OCI-LY1 (cell line): ENCODE results near the gene EXD3.

ENCODE experiments used
- H2AFZ ChIP-seq: fragments of 200-600 bp; sonication (generic), shearing (Covaris generic); 2 replicates; pipeline ENCODE4 v1.6.0; 2014; ENCODE audit warnings: antibody characterized with exemption, mild to moderate bottlenecking, low read length
- H3F3A ChIP-seq: fragments of 200-600 bp; sonication (generic), shearing (Covaris generic); 2 replicates; pipeline ENCODE4 v1.6.0; 2014; ENCODE audit warnings: mild to moderate bottlenecking, antibody characterized with exemption, low read length, moderate library complexity; ENCODE audit not compliant: insufficient read depth
- H3K27ac ChIP-seq: fragments of 200-600 bp; sonication (generic); 2 replicates; pipeline ENCODE4 v1.5.1; 2014; ENCODE audit warnings: low read length, mixed run types, mild to moderate bottlenecking, low read depth; ENCODE audit not compliant: poor library complexity, severe bottlenecking
- H3K27me3 ChIP-seq: fragments of 200-600 bp; sonication (generic); 2 replicates; pipeline ENCODE4 v1.6.0; 2014; ENCODE audit warnings: antibody characterized with exemption, mild to moderate bottlenecking, low read length, moderate library complexity; ENCODE audit not compliant: insufficient read depth
- H3K36me3 ChIP-seq: fragments of 200-600 bp; sonication (generic); 2 replicates; pipeline ENCODE4 v1.6.1; 2014; ENCODE audit warnings: mild to moderate bottlenecking, antibody characterized with exemption, low read length, moderate library complexity, mixed read lengths; ENCODE audit not compliant: insufficient read depth
- H3K4me1 ChIP-seq: fragments of 200-600 bp; sonication (generic); 2 replicates; pipeline ENCODE4 v1.5.1; 2014; ENCODE audit warnings: mild to moderate bottlenecking, low read length, moderate library complexity; ENCODE audit not compliant: insufficient read depth, severe bottlenecking
- H3K4me2 ChIP-seq: fragments of 200-600 bp; sonication (generic), shearing (Covaris generic); 2 replicates; pipeline ENCODE4 v1.6.1; 2014; ENCODE audit warnings: low read length
- H3K4me3 ChIP-seq: fragments of 200-600 bp; sonication (generic); 2 replicates; pipeline ENCODE4 v1.5.1; 2014; ENCODE audit warnings: low read length, low read depth, mild to moderate bottlenecking, mixed read lengths; ENCODE audit not compliant: poor library complexity, severe bottlenecking
- H3K79me2 ChIP-seq: fragments of 200-600 bp; shearing (Covaris generic); 2 replicates; pipeline ENCODE4 v1.6.1; 2016; ENCODE audit warnings: mixed run types, low read length, mixed read lengths; ENCODE audit not compliant: insufficient read depth
- H3K9ac ChIP-seq: fragments of 200-600 bp; sonication (generic), shearing (Covaris generic); 2 replicates; pipeline ENCODE4 v1.6.1; 2014; ENCODE audit warnings: mild to moderate bottlenecking, low read length, mixed read lengths
- H3K9me2 ChIP-seq: fragments of 200-600 bp; sonication (generic), shearing (Covaris generic); 2 replicates; pipeline ENCODE4 v1.6.1; 2014; ENCODE audit warnings: low read depth, mild to moderate bottlenecking, low read length, mixed read lengths
- H3K9me3 ChIP-seq: fragments of 200-600 bp; shearing (Covaris generic); 2 replicates; pipeline ENCODE4 v1.6.1; 2014; ENCODE audit warnings: low read length, mixed read lengths
- H4K20me1 ChIP-seq: fragments of 200-600 bp; sonication (generic), shearing (Covaris generic); 2 replicates; pipeline ENCODE4 v1.6.0; 2016; ENCODE audit warnings: mild to moderate bottlenecking, low read length; ENCODE audit not compliant: insufficient read depth
- EZH2 ChIP-seq: fragments of 200-600 bp; sonication (generic), shearing (Covaris generic); IDR thresholded peaks from 2 replicates; pipeline ENCODE4 v1.8.0; 2017; ENCODE audit warnings: borderline replicate concordance, mixed run types, mild to moderate bottlenecking, antibody characterized with exemption, low read length, moderate library complexity, mixed read lengths
- TF ChIP-seq, protein P1 (sequence below): fragments of 200-600 bp; sonication (generic), shearing (Covaris generic); IDR thresholded peaks from 2 replicates; pipeline ENCODE4 v1.5.1; 2017; ENCODE audit warnings: mild to moderate bottlenecking, antibody characterized with exemption, low read length, moderate library complexity, mixed read lengths

The EXD3 gene

DNA sequence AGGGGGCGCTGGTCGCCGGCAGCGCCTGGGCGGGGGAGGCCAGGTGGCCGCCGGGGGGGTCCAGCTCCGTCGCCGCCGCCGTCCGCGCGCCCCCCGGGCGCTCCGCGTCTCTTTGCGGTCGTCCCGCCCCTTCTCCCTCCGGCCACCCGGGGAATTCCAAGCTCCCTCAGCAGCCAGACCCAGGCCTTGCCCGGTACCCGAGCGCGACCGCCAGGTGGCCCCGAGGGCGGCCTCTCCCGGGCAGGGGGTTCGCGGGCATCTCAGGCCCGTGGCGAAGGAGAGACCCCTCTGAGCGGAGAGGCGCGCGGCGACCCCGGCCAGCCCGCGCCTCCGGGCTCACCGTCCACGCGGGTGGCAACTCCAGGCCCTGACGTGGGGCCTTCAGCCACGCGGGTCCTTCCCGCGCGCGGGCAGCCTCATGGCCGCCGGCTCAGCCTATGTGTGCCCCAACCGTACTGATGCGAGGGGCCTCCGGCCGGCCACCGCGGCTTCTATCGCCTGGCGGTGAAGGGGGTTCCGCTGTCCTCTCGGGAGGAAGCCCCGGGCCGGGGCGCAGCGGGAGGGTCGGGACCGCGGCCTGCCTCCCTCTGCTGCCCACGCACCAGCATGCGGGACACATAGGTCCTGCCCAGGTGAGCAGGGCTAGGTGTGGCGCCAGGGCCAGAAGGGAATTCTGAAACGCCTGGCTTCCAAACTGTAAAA lies 120.4 kb downstream of the EXD3 start:
- no peak for TF ChIP-seq EZH2
- TF ChIP-seq, protein P1, sequence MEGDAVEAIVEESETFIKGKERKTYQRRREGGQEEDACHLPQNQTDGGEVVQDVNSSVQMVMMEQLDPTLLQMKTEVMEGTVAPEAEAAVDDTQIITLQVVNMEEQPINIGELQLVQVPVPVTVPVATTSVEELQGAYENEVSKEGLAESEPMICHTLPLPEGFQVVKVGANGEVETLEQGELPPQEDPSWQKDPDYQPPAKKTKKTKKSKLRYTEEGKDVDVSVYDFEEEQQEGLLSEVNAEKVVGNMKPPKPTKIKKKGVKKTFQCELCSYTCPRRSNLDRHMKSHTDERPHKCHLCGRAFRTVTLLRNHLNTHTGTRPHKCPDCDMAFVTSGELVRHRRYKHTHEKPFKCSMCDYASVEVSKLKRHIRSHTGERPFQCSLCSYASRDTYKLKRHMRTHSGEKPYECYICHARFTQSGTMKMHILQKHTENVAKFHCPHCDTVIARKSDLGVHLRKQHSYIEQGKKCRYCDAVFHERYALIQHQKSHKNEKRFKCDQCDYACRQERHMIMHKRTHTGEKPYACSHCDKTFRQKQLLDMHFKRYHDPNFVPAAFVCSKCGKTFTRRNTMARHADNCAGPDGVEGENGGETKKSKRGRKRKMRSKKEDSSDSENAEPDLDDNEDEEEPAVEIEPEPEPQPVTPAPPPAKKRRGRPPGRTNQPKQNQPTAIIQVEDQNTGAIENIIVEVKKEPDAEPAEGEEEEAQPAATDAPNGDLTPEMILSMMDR, result peak; percentile 43
- peak overlapping the region; percentile 45 for H3K4me2 ChIP-seq
- H3K9me2 ChIP-seq, result no peaks in the 10 kb centered on the region
- H3K4me1 ChIP-seq, result peaks cover 14% of the 10 kb centered on the region
- no peaks in the 10 kb centered on the region for H3K79me2 ChIP-seq
- H3K27ac ChIP-seq, result no peak overlapping the region
- no peaks in the 10 kb centered on the region for H4K20me1 ChIP-seq
- no peak overlapping the region for H2AFZ ChIP-seq
- peak overlapping the region; percentile 30 for H3K4me3 ChIP-seq
- H3K9ac ChIP-seq, result no peak overlapping the region
- peaks cover 21% of the 10 kb centered on the region; the same call in 1 of the 2 replicates for H3K27me3 ChIP-seq
- H3K36me3 ChIP-seq, result no peaks in the 10 kb centered on the region
- H3F3A ChIP-seq, result peaks cover 6% of the 10 kb centered on the region; the same call in 1 of the 2 replicates
- H3K9me3 ChIP-seq, result no peaks in the 10 kb centered on the region

DNA sequence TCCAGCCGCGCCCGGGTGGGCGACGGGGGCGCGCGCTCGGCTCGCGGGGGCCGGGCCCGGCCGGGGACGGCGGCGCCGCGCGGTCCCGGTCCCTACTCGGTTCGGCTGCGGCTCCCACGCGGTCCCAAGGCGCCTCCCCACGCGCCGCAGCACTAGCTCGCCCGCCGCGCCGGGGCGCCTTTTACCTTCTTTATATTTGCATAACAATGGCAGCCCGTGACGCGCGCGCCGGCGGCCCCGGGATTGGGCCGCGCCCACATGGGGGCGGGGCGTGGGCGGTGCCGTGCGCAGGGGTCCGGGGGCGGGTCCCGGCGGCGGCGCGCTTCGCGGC lies 120.9 kb downstream of the EXD3 start, which contains the start of gene NRARP:
Gene NRARP (minus strand): TSS at position 154 of the 331 bp plus-strand sequence. CDS start 343 bp downstream, outside the sequence.
- no peaks in the 10 kb centered on the region for H4K20me1 ChIP-seq
- peaks cover 14% of the 10 kb centered on the region for H3K4me1 ChIP-seq
- H3K79me2 ChIP-seq, result no peaks in the 10 kb centered on the region
- peaks cover 21% of the 10 kb centered on the region; the same call in 1 of the 2 replicates for H3K27me3 ChIP-seq
- no peaks in the 10 kb centered on the region for H3K9me3 ChIP-seq
- no peak for TF ChIP-seq EZH2
- TF ChIP-seq, protein P1, result no peak
- peaks cover 6% of the 10 kb centered on the region; the same call in 1 of the 2 replicates for H3F3A ChIP-seq
- H3K27ac ChIP-seq, result no peak within 1 kb of the TSS
- H3K9ac ChIP-seq, result no peak within 1 kb of the TSS; the same call in 1 of the 2 replicates
- no peaks in the 10 kb centered on the region for H3K9me2 ChIP-seq
- H3K4me3 ChIP-seq, result peak within 1 kb of the TSS; percentile 59
- H2AFZ ChIP-seq, result no peak within 1 kb of the TSS
- peak within 1 kb of the TSS; percentile 88 for H3K4me2 ChIP-seq
- no peaks in the 10 kb centered on the region for H3K36me3 ChIP-seq

DNA sequence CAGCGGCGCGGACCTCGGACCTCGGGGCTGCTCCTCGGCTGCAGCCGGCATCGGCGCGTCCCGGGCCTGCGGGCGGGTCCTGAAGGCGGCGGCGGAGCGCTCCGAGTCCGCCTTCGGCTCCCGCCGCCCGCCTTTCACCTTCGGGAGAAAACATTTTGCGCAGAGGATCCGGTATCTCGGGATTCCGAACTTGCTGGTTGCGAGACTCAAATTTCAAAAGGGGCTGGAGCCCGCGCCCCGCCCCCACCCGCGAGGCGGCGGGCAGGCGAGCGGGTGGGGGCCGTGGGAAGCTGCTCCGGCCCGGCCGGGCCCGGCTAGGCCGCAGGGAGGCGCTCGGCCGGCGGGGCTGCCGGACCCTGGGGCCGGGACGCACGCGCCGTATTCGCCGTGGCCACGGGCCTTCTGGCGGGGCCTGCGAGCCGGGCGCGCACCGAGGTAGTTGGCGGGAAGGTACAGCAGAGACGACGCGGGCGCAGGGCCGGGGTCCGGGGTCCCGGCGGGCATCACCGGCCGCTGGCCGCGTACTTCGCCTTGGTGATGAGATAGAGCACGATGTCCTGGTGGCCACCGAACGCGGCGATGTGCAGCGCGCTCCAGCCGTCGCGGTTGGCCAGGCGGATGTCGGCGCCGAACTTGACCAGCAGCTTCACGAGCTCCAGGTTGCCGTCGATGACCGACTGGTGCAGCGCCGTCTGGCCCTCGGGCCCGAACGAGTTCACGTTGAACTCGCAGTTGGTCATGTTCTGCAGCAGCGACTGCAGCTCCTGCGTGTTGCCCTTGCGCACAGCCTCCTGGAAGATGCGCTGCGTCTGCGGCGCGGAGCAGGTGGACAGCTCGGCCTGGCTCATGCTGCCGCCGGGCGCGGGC lies 121.6 kb downstream of the EXD3 start:
- Histone ChIP-seq H3K36me3 (no peaks in the 10 kb centered on the region), H3K79me2 (no peaks in the 10 kb centered on the region), H3K27ac (no peak overlapping the region), H3K27me3 (peaks cover 25% of the 10 kb centered on the region; the same call in 1 of the 2 replicates), H3K4me1 (peaks cover 14% of the 10 kb centered on the region), H3K4me3 (peak overlapping the region; percentile 59), H3K9ac (no peak overlapping the region; the same call in 1 of the 2 replicates), H3F3A (peaks cover 6% of the 10 kb centered on the region; the same call in 1 of the 2 replicates), H2AFZ (no peak overlapping the region), H4K20me1 (no peaks in the 10 kb centered on the region), H3K4me2 (peak overlapping the region; percentile 88), H3K9me3 (no peaks in the 10 kb centered on the region), H3K9me2 (no peaks in the 10 kb centered on the region)
- TF ChIP-seq, protein P1, result no peak
- 0 out of 2 replicates have a peak, but pooled peaks have one; percentile 65 for TF ChIP-seq EZH2
